Uterus (tissue), 4 donors: ENCODE data around the gene TIPARP. TPM values are rescaled to one million over a fixed set of nuclear protein-coding genes. Genes with fewer than 3 reads are reported as not detected.

Experiments used
- DNase-seq, 2 donors: peaks; one replicate each; pipeline ENCODE4 v3.0.0-alpha.2; 2019 to 2020
- H3K27ac ChIP-seq, 2 donors: fragments of 200-600 bp; sonication (generic); 1 replicate in 1 of 2; 2 replicates in 1 of 2; pipeline ENCODE4 v1.5.1; 2016 to 2018
- H3K27me3 ChIP-seq, 2 donors: fragments of 200-600 bp; sonication (generic); one replicate each; pipeline ENCODE4 v1.5.1; 2018 to 2019; ENCODE audit warnings: control low read depth in 1 of 2
- H3K36me3 ChIP-seq, 2 donors: fragments of 200-600 bp; sonication (generic); one replicate each; pipeline ENCODE4 v1.5.1; 2019; ENCODE audit warnings: control low read depth in 1 of 2
- H3K4me1 ChIP-seq, 2 donors: fragments of 200-600 bp; sonication (generic); one replicate each; pipeline ENCODE4 v1.5.1; 2018 to 2019; ENCODE audit warnings: control low read depth in 1 of 2
- H3K4me3 ChIP-seq, 2 donors: fragments of 200-600 bp; sonication (generic); 1 replicate in 1 of 2; 2 replicates in 1 of 2; pipeline ENCODE4 v1.5.1; 2018 to 2019; ENCODE audit warnings: mild to moderate bottlenecking in 1 of 2
- H3K9me3 ChIP-seq, 2 donors: fragments of 200-600 bp; sonication (generic); one replicate each; pipeline ENCODE4 v1.5.1; 2019; ENCODE audit warnings: control low read depth in 1 of 2
- CTCF ChIP-seq, 4 experiments: fragments of 200-600 bp in 2 of 4; fragments of 450-650 bp in 2 of 4; sonication (generic) in 2 of 4; IDR thresholded peaks; one replicate each; pipeline ENCODE4 v1.5.1; 2016 to 2019; ENCODE audit warnings: antibody characterized with exemption in 4 of 4, mild to moderate bottlenecking in 2 of 4, moderate library complexity in 1 of 4
- POLR2A ChIP-seq, 2 donors: fragments of 450-650 bp; IDR thresholded peaks; one replicate each; pipeline ENCODE4 v1.6.1; 2016; ENCODE audit warnings: antibody characterized with exemption in 2 of 2, mild to moderate bottlenecking in 1 of 2, moderate library complexity in 1 of 2
- intact Hi-C: fragments of 100-400 bp; cut with DNase I; formaldehyde crosslinking; loops from one replicate; pipeline ENCODE4 v1.15.1; 2023; ENCODE audit warnings: low total_unique reads
- total RNA-seq, 4 donors: library from RNA; depleted of rRNA in 3 of 4; stranded (reverse); fragments of >200 nt in 3 of 4; gene quantifications; one replicate each; pipeline versions ENCODE4 v1.1.0 to v1.2.4, GENCODE V29; 2014 to 2023
- donor health status: DM: yes; HTN: yes; CAD: no.

TIPARP gene
- total RNA-seq, 4 donors from 2014 or later: 17.9 to 58.5 (median 52.5) TPM

- DNase-seq: no peak
- Histone ChIP-seq H3K36me3 (no peaks in the 10 kb centered on the region), H3K4me3 (no peak overlapping the region), H3K9me3 (no peaks in the 10 kb centered on the region), H3K27me3 (no peaks in the 10 kb centered on the region), H3K4me1 (no peaks in the 10 kb centered on the region), H3K27ac (no peak overlapping the region)
- TF ChIP-seq POLR2A (IDR thresholded peaks at IDR 0.05) (no peak), CTCF (IDR thresholded peaks at IDR 0.05) (no peak)
- intact Hi-C loops: no loop called here
Measured at GRCh38 chr3:156664011-156664830, 10.2 kb upstream of the TIPARP start.

- Histone ChIP-seq H3K4me1 (no peaks in the 10 kb centered on the region), H3K4me3 (no peak overlapping the region), H3K27ac (no peak overlapping the region), H3K36me3 (no peaks in the 10 kb centered on the region), H3K9me3 (no peaks in the 10 kb centered on the region), H3K27me3 (no peaks in the 10 kb centered on the region)
- no peak for DNase-seq
- TF ChIP-seq CTCF (IDR thresholded peaks at IDR 0.05) (no peak), POLR2A (IDR thresholded peaks at IDR 0.05) (no peak)
- intact Hi-C loops: no loop called here
Measured at GRCh38 chr3:156664831-156665178, 9.6 kb upstream of the TIPARP start.

DNA sequence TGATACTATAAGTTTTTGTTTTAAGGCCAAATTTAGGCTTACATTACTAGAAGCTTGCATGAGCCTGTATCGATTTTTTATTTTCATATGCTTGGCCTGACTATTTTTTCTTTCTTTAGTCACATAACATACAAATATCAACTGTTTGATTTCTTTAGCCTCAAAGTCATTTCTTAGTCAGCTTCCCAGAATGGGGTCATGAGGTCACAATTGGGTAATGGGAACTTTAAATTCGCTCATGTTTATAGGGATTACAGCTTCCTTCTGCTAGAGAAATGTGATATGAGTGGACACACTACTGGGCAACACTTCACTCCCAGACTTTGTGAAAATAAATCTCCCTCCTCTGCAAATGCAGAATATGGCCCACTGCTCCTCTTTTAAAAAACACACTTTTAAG is 9.1 kb upstream of the TIPARP start:
- intact Hi-C loops: no loop called here
- no peak overlapping the region for H3K27ac ChIP-seq
- H3K9me3 ChIP-seq: no peaks in the 10 kb centered on the region
- TF ChIP-seq POLR2A (IDR thresholded peaks at IDR 0.05) (no peak), CTCF (IDR thresholded peaks at IDR 0.05) (no peak)
- no peak for DNase-seq
- no peaks in the 10 kb centered on the region for H3K27me3 ChIP-seq
- H3K4me3 ChIP-seq: no peak overlapping the region
- no peaks in the 10 kb centered on the region for H3K36me3 ChIP-seq
- H3K4me1 ChIP-seq: no peaks in the 10 kb centered on the region

- no peaks in the 10 kb centered on the region for H3K27me3 ChIP-seq
- H3K4me3 ChIP-seq: no peak overlapping the region
- H3K27ac ChIP-seq: no peak overlapping the region
- no peaks in the 10 kb centered on the region for H3K36me3 ChIP-seq
- H3K4me1 ChIP-seq: no peaks in the 10 kb centered on the region
- intact Hi-C loops: no loop called here
- no peak for DNase-seq
- TF ChIP-seq CTCF (IDR thresholded peaks at IDR 0.05) (no peak), POLR2A (IDR thresholded peaks at IDR 0.05) (no peak)
- H3K9me3 ChIP-seq: no peaks in the 10 kb centered on the region
Measured at GRCh38 chr3:156666073-156666472, 8.3 kb upstream of the TIPARP start.

- intact Hi-C loops: no loop called here
- Histone ChIP-seq H3K27ac (no peak overlapping the region), H3K36me3 (no peaks in the 10 kb centered on the region), H3K4me1 (no peaks in the 10 kb centered on the region), H3K4me3 (no peak overlapping the region), H3K27me3 (no peaks in the 10 kb centered on the region), H3K9me3 (no peaks in the 10 kb centered on the region)
- TF ChIP-seq POLR2A (IDR thresholded peaks at IDR 0.05) (no peak), CTCF (IDR thresholded peaks at IDR 0.05) (no peak)
- DNase-seq: no peak
Measured at GRCh38 chr3:156668073-156668763, 6.2 kb upstream of the TIPARP start.
